Measurements from ENCODE around the gene MEGF9.

- no peak for TF ChIP-seq CTCF (IDR thresholded peaks at IDR 0.05)
- TF ChIP-seq MXI1 (IDR thresholded peaks at IDR 0.05; ENCODE audit: low read depth, low read length): no peak
- TF ChIP-seq RCOR1 (IDR thresholded peaks at IDR 0.05; ENCODE audit: low read length): no peak
- no peak for TF ChIP-seq EZH2phosphoT487 (IDR thresholded peaks at IDR 0.05; ENCODE audit: borderline replicate concordance, low read depth)
- TF ChIP-seq, protein P1, sequence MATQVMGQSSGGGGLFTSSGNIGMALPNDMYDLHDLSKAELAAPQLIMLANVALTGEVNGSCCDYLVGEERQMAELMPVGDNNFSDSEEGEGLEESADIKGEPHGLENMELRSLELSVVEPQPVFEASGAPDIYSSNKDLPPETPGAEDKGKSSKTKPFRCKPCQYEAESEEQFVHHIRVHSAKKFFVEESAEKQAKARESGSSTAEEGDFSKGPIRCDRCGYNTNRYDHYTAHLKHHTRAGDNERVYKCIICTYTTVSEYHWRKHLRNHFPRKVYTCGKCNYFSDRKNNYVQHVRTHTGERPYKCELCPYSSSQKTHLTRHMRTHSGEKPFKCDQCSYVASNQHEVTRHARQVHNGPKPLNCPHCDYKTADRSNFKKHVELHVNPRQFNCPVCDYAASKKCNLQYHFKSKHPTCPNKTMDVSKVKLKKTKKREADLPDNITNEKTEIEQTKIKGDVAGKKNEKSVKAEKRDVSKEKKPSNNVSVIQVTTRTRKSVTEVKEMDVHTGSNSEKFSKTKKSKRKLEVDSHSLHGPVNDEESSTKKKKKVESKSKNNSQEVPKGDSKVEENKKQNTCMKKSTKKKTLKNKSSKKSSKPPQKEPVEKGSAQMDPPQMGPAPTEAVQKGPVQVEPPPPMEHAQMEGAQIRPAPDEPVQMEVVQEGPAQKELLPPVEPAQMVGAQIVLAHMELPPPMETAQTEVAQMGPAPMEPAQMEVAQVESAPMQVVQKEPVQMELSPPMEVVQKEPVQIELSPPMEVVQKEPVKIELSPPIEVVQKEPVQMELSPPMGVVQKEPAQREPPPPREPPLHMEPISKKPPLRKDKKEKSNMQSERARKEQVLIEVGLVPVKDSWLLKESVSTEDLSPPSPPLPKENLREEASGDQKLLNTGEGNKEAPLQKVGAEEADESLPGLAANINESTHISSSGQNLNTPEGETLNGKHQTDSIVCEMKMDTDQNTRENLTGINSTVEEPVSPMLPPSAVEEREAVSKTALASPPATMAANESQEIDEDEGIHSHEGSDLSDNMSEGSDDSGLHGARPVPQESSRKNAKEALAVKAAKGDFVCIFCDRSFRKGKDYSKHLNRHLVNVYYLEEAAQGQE (IDR thresholded peaks at IDR 0.05; ENCODE audit: low read depth, low read length): no peak
- no peak for TF ChIP-seq PBX3 (IDR thresholded peaks at IDR 0.05)
- TF ChIP-seq POLR2AphosphoS5 (IDR thresholded peaks at IDR 0.05; ENCODE audit: low read depth, low read length): no peak
- no peak for TF ChIP-seq SIN3A (IDR thresholded peaks at IDR 0.05; ENCODE audit: borderline replicate concordance, low read depth, low read length)
- TF ChIP-seq EP300 (IDR thresholded peaks at IDR 0.05; ENCODE audit: borderline replicate concordance in 1 of 2, low read depth in 1 of 2, low read length in 1 of 2): no peak
- TF ChIP-seq IRF3 (IDR thresholded peaks at IDR 0.05; ENCODE audit: low read depth, low read length): no peak
- TF ChIP-seq RFX5 (IDR thresholded peaks at IDR 0.05; ENCODE audit: low read length): no peak
- no peak for TF ChIP-seq FOXM1 (IDR thresholded peaks at IDR 0.05; ENCODE audit: low read depth)
Observed at GRCh38 chr9:120648581-120649197, 65.6 kb downstream of the MEGF9 start.

Data from SK-N-SH (cell line).